GM18526 (cell line): ENCODE data around the gene CLASP2.

Source experiments
- POLR2A ChIP-seq: IDR thresholded peaks from 3 replicates; pipeline ENCODE4 v1.6.1; 2011; ENCODE audit not compliant: insufficient read length; ENCODE audit errors: extremely low read depth

CLASP2 gene

DNA sequence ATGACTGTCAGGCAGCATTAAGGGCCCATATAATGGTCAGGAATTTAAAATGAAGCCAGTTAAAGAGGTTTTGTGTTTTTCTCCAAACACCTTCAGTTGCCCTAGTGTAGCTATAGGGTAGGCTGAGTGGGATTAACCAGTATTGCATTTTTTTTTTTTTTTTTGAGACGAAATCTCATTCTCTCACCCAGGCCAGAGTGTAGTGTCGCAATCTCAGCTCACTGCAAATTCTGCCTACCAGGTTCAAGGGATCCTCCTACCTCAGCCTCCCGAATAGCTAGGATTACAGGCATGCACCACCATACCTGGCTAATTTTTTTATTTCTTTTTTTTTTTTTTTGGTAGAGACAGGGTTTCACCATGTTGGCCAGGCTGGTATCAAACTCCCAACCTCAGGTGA is 7.0 kb downstream of the CLASP2 start:
- TF ChIP-seq POLR2A: no peak

GRCh38 chr3:33706056-33706455 is 12.0 kb downstream of the CLASP2 start:
- TF ChIP-seq POLR2A: no peak

- TF ChIP-seq POLR2A: no peak
These were observed 13.2 kb downstream of the CLASP2 start for GRCh38 chr3:33704891-33705290.

DNA sequence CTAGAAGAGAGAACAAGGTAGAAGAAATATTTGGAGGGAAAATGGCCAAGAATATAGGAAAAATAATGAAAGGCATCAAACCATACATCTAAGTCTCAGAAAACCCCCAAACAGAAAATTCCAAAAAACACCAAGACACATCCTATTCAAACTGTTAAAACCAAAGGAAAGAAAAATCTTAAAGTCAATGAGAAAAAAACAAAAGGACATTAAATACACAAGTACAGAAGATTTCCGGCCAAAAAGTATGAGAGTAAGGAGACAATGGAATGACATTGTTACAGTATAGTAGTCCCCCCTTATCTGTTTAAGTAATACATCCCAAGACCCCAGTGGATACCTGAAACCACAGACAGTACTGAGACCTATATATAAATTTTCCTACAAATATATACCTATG is 18.8 kb downstream of the CLASP2 start:
- no peak for TF ChIP-seq POLR2A

DNA sequence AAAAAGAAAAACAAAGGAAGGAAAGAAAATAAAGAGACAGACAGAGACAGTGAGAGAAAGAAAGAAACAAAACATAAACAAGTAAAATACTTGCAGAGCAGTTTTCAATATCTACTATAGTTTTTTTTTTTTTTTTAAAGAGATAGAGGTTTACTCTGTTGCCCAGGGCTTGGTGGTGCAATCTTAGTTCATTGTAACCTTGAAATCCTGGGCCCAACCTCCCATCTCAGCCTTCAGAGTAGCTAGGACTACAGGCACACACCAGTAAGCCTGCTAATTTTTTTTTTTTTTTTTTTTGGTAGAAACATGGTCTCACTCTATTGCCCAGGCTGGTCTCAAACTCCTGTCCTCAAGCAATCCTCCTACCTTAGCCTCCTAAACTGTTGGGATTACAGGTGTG is 23.1 kb downstream of the CLASP2 start:
- no peak for TF ChIP-seq POLR2A

DNA sequence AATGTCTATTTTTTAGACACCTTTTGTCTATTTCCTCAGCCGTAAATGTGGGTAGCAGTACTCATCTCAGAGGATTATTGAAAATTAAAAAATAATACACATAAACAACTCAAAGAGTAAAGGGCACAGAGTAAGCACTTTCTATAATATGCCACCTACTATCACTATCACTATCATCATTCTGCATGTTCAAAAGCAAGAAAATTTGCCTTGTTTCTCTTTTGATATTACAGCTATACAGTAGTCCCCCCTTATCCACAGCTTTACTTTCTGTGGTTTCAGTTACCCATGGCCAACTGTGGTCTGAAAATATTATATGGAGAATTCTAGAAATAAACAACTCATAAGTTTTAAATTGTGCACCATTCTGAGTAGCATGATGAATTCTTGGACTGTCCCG is 27.7 kb downstream of the CLASP2 start:
- TF ChIP-seq POLR2A: no peak

GRCh38 chr3:33687406-33688010 is 30.5 kb downstream of the CLASP2 start:
- TF ChIP-seq POLR2A: no peak

- no peak for TF ChIP-seq POLR2A
These were observed 35.3 kb downstream of the CLASP2 start for GRCh38 chr3:33682770-33683169.

DNA sequence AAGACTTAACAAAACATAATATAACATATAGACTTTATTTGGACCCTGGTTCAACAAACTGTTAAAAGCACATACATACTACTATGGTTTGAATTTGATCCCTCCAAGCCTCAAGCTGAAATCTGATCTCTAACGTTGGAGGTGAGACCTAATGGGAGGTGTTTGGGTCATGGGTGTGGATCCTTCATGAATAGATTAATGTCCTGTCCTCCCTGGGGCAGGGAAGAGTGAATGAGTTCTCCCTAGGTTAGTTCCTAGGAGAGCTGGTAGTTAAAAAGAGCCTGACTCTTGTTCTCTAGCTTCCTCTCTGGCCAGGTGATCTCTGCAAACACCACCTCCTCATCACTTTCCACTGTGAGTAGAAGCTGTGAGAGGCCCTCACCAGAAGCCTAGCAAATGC is 36.4 kb downstream of the CLASP2 start:
- TF ChIP-seq POLR2A: no peak

GRCh38 chr3:33678073-33678472 is 40.0 kb downstream of the CLASP2 start:
- TF ChIP-seq POLR2A: no peak

DNA sequence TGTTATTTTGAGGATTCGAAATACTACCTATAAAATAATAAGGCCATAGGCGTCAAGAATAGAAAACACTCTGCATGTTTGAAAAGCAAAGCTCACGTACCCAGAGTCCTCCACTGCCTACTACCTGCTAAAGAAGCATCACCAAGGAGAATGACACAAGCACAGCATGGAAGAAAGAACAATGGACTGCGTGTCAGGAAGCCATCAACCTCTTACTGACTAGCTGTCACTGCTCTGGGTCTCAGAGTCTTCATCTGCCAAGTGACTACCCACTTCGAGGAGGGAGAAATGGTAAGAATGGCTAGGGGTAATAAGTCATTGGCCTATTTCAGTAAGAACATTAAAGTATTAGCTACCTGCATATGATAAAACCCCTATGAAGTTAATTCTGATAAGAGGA is 49.4 kb downstream of the CLASP2 start:
- no peak for TF ChIP-seq POLR2A

- TF ChIP-seq POLR2A: no peak
These were observed 52.8 kb downstream of the CLASP2 start for GRCh38 chr3:33665294-33665693.

GRCh38 chr3:33664195-33664594 is 53.9 kb downstream of the CLASP2 start:
- no peak for TF ChIP-seq POLR2A

- TF ChIP-seq POLR2A: no peak
These were observed 55.0 kb downstream of the CLASP2 start for GRCh38 chr3:33663042-33663441.

GRCh38 chr3:33659856-33660434 is 58.1 kb downstream of the CLASP2 start:
- no peak for TF ChIP-seq POLR2A

- no peak for TF ChIP-seq POLR2A
These were observed 58.8 kb downstream of the CLASP2 start for GRCh38 chr3:33658991-33659848.
